DMS 273 (cell line): ENCODE measurements around the gene LRRC26.
"Not testable (repeated sequence)": the region's sequence is repeated elsewhere in the genome, so short reads cannot be mapped to it uniquely, and the experiment has no call there.

Experiments
- DNase-seq: peaks from one replicate; lab custom pipeline; 2025; ENCODE audit not compliant: unreplicated experiment; lab: John Stamatoyannopoulos, UW

LRRC26 gene

GRCh38 chr9:137139468-137140150 lies 30.2 kb downstream of the LRRC26 start:
- DNase-seq, result peak; percentile 67

GRCh38 chr9:137138722-137139467 lies 31.0 kb downstream of the LRRC26 start, which contains the start of gene GRIN1:
Gene GRIN1, plus strand, starts transcription at chr9:137139154. Its CDS starts 333 bp downstream, at chr9:137139487.
- DNase-seq, result peak; percentile 67

GRCh38 chr9:137138058-137138721 lies 31.7 kb downstream of the LRRC26 start:
- DNase-seq, result peak; percentile 76

GRCh38 chr9:137136881-137137607 lies 32.8 kb downstream of the LRRC26 start:
- DNase-seq, result no peak

GRCh38 chr9:137136261-137136880 lies 33.5 kb downstream of the LRRC26 start:
- DNase-seq, result no peak

GRCh38 chr9:137135154-137135553 lies 34.7 kb downstream of the LRRC26 start:
- DNase-seq, result not testable (repeated sequence)

- no peak for DNase-seq
Measured at GRCh38 chr9:137134191-137134590, 35.7 kb downstream of the LRRC26 start.

GRCh38 chr9:137130176-137130755 lies 39.6 kb downstream of the LRRC26 start:
- DNase-seq, result no peak

- DNase-seq, result peak; percentile 96
Measured at GRCh38 chr9:137129456-137130175, 40.2 kb downstream of the LRRC26 start.

- peak; percentile 50 for DNase-seq
Measured at GRCh38 chr9:137128862-137129455, 40.9 kb downstream of the LRRC26 start.

- DNase-seq, result no peak
Measured at GRCh38 chr9:137128158-137128861, 41.5 kb downstream of the LRRC26 start.

- DNase-seq, result no peak
Measured at GRCh38 chr9:137127301-137128157, 42.3 kb downstream of the LRRC26 start.

- DNase-seq, result no peak
Measured at GRCh38 chr9:137126786-137127185, 43.1 kb downstream of the LRRC26 start.

GRCh38 chr9:137123952-137124462 lies 45.8 kb downstream of the LRRC26 start:
- DNase-seq, result not testable (repeated sequence)

- no peak for DNase-seq
Measured at GRCh38 chr9:137123468-137123837, 46.4 kb downstream of the LRRC26 start.

GRCh38 chr9:137122796-137123467 lies 46.9 kb downstream of the LRRC26 start:
- not testable (repeated sequence) for DNase-seq
